Heart left ventricle (tissue), 13 donors: Measurements from ENCODE around the gene ACSF3.

ENCODE experiments used
- CTCF ChIP-seq, 12 donors: fragments of 200-600 bp; sonication (generic) in 4 of 12; IDR thresholded peaks; one replicate each; pipeline versions ENCODE4 v1.5.0 to v1.8.0; 2018 to 2022; ENCODE audit warnings: antibody characterized with exemption in 12 of 12, mild to moderate bottlenecking in 5 of 12
- POLR2A ChIP-seq, 2 donors: fragments of 450-650 bp; IDR thresholded peaks; one replicate each; pipeline ENCODE4 v1.6.1; 2017; ENCODE audit warnings: antibody characterized with exemption in 2 of 2, mild to moderate bottlenecking in 2 of 2, moderate library complexity in 2 of 2
- donor health status: ischemic (EF 13 %, LVEDD 7.1; RV severe dilation, severe dysfunction).
- donor health status: DM: no; HTN: yes; CAD: no.
- donor health status: DM: no; HTN: no; CAD: no.
- donor health status: ischemic (EF 25% LVEDD 6.9; RV normal size, moderate dysfunction).
- donor health status: ischemic (EF 25% LVEDD 5.7; RV mildly dilated, moderate dysfunction).
- donor health status: ischemic (EF 35%, LVEDD 5.7; RV mildly dilated, moderate dysfunction).
- donor health status: nonischemic (EF 11% LVEDD 7.7; RV severe dilation, severe dysfunction).
- donor health status: DM: yes; HTN: yes; CAD: no.
- donor health status: PGD.
- donor health status: ischemic (EF 29% LVEDD 5.4; RV normal size, mild dysfunction).
- donor health status: nonischemic (EF 23%, LVEDD 6.1; RV moderate dilation, normal function).

DNA sequence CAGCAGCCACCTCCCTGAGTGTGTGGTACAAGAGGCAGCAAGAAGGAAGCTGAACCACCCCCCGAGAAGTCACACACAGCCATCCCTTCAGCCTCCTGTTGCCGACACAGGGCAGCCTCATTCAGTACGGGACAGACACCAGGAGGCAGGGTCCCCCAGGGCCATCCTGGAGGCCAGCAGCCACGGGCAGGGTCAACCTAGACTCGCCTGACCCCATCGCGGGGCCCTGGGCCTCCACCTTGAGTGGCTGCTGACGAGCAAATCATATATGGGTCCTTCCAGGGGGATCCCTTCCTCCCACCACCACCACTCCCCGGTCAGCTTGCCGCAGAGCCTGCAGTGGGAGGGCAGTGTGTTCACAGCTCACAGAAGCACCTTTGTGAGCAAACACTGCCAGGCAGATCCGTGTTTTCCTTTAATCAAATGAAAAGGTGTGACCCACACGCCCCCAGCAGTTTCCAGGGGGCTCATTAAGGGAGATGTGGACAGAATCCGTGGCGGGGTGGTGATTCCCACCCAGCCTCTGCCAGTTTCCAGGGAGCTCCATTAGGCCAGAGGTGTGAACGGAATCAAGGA, 5.6 kb upstream of the ACSF3 start:
- TF ChIP-seq CTCF (IDR thresholded peaks at IDR 0.05) (no peak), POLR2A (IDR thresholded peaks at IDR 0.05) (no peak)
